ENCODE data around the gene CDK11B.

GRCh38 chr1:1625824-1626206, 33.0 kb downstream of the CDK11B start:
- TF ChIP-seq, protein P1, sequence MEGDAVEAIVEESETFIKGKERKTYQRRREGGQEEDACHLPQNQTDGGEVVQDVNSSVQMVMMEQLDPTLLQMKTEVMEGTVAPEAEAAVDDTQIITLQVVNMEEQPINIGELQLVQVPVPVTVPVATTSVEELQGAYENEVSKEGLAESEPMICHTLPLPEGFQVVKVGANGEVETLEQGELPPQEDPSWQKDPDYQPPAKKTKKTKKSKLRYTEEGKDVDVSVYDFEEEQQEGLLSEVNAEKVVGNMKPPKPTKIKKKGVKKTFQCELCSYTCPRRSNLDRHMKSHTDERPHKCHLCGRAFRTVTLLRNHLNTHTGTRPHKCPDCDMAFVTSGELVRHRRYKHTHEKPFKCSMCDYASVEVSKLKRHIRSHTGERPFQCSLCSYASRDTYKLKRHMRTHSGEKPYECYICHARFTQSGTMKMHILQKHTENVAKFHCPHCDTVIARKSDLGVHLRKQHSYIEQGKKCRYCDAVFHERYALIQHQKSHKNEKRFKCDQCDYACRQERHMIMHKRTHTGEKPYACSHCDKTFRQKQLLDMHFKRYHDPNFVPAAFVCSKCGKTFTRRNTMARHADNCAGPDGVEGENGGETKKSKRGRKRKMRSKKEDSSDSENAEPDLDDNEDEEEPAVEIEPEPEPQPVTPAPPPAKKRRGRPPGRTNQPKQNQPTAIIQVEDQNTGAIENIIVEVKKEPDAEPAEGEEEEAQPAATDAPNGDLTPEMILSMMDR (IDR thresholded peaks at IDR 0.05; ENCODE audit: insufficient read depth, low read length) = no peak
- TF ChIP-seq SPI1 (IDR thresholded peaks at IDR 0.05; ENCODE audit: borderline replicate concordance, low read depth) = no peak

Measured in HL-60 (cell line).